ENCODE results near the gene ADAMTSL1.

DNA sequence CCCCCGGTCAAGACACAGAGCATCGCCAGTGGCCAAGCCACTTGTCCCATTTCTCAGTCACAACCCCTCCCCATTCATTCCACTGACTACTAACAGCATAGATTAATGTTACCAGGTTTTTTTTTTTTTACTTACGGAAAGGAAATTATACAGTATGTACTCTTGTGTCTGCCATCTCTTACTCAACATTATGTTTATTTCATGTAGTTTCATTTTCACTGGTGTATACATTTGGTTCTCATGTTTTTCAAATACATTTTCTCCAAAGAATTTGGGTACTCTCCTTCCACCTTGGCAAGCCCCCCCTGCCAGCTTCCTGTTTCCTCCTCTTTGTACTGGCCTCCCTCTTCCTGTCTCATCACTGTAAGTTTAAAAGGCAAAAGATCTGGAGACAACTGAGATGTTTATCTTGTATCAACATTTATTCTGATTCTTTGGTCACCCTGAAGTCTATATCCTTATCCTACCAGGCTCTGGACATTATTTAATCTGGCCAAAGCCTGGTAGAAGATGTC lies 351.8 kb downstream of the ADAMTSL1 start:
- TF ChIP-seq CTCF (IDR thresholded peaks at IDR 0.05) (no peak), POLR2AphosphoS5 (IDR thresholded peaks at IDR 0.05) (no peak), POLR2A (IDR thresholded peaks at IDR 0.05) (no peak), EP300 (IDR thresholded peaks at IDR 0.05) (no peak)

Measured in stomach (tissue), 4 donors.